Heart left ventricle (tissue), 16 donors: ENCODE results near the gene FGFRL1. TPM values are rescaled to one million over a fixed set of nuclear protein-coding genes. Genes with fewer than 3 reads are reported as not detected.
"Not testable (repeated sequence)": the region's sequence is repeated elsewhere in the genome, so short reads cannot be mapped to it uniquely, and the experiment has no call there.

Experiments
- ATAC-seq, 4 donors: fragments of 200-7000 bp; cut with Tn5 transposase; one replicate each; pipeline ENCODE4 v1.9.1; 2020 to 2022; ENCODE audit warnings: moderate library complexity in 4 of 4, mild to moderate bottlenecking in 3 of 4, moderate number of reproducible peaks in 1 of 4
- DNase-seq, 5 donors: peaks; one replicate each; pipeline ENCODE4 v3.0.0-alpha.2; 2020
- H3K27ac ChIP-seq, 12 donors: fragments of 200-600 bp; sonication (generic) in 4 of 12; one replicate each; pipeline versions ENCODE4 v1.5.0 to v1.8.0; 2016 to 2022; ENCODE audit warnings: mild to moderate bottlenecking in 2 of 12
- H3K27me3 ChIP-seq, 9 donors: fragments of 200-600 bp; sonication (generic) in 2 of 9; one replicate each; pipeline versions ENCODE4 v1.5.1 to v1.8.0; 2016 to 2022; ENCODE audit warnings: mild to moderate bottlenecking in 3 of 9
- H3K36me3 ChIP-seq, 9 donors: fragments of 200-600 bp; sonication (generic) in 2 of 9; one replicate each; pipeline versions ENCODE4 v1.5.0 to v1.8.0; 2018 to 2022; ENCODE audit warnings: mild to moderate bottlenecking in 2 of 9
- H3K4me1 ChIP-seq, 12 donors: fragments of 200-600 bp; sonication (generic) in 4 of 12; one replicate each; pipeline versions ENCODE4 v1.5.0 to v1.8.0; 2016 to 2022; ENCODE audit warnings: mild to moderate bottlenecking in 3 of 12
- H3K4me3 ChIP-seq, 12 donors: fragments of 200-600 bp; sonication (generic) in 4 of 12; one replicate each; pipeline versions ENCODE4 v1.5.0 to v1.8.0; 2017 to 2022; ENCODE audit warnings: mild to moderate bottlenecking in 9 of 12, moderate library complexity in 4 of 12
- H3K9me3 ChIP-seq, 12 donors: fragments of 200-600 bp; sonication (generic) in 4 of 12; one replicate each; pipeline versions ENCODE4 v1.5.0 to v1.8.0; 2016 to 2022; ENCODE audit warnings: mild to moderate bottlenecking in 1 of 12
- CTCF ChIP-seq, 12 donors: fragments of 200-600 bp; sonication (generic) in 4 of 12; IDR thresholded peaks; one replicate each; pipeline versions ENCODE4 v1.5.0 to v1.8.0; 2018 to 2022; ENCODE audit warnings: antibody characterized with exemption in 12 of 12, mild to moderate bottlenecking in 5 of 12
- POLR2A ChIP-seq, 2 donors: fragments of 450-650 bp; IDR thresholded peaks; one replicate each; pipeline ENCODE4 v1.6.1; 2017; ENCODE audit warnings: antibody characterized with exemption in 2 of 2, mild to moderate bottlenecking in 2 of 2, moderate library complexity in 2 of 2
- WGBS, 4 donors: extraction: QIAGEN DNeasy Blood & Tissue Kit in 2 of 4; methylation state at CpG; one replicate each; pipeline versions ENCODE4 v1.1.5 to v1.1.7; 2013 to 2018; 5-methylcytosine and 5-hydroxymethylcytosine counted together
- intact Hi-C, 10 donors: fragments of 100-400 bp; cut with DNase I; formaldehyde crosslinking; loops; one replicate each; pipeline versions ENCODE4 v1.11.1 to v1.14.2; 2022
- polyA plus RNA-seq, 2 donors: library from polyadenylated mRNA; stranded (reverse); fragments of 200-250 nt; gene quantifications; one replicate each; pipeline ENCODE4 v1.2.3, GENCODE V29; 2013
- total RNA-seq, 9 donors: library from RNA; depleted of rRNA in 2 of 9; stranded (reverse); fragments of >200 nt in 2 of 9; fragmentation: NEBNext Ultra II Directional in 3 of 9; extraction: Animal tissue kit (Norgen Biotek cat#: 25700) in 3 of 9; gene quantifications; one replicate each; pipeline versions ENCODE4 v1.1.0 to v1.2.4, GENCODE V29; 2016 to 2023
- donor health status: ischemic (EF 13 %, LVEDD 7.1; RV severe dilation, severe dysfunction).
- donor health status: healthy with polysubstance abuse.
- donor health status: DM: no; HTN: yes; CAD: no.
- donor health status: DM: no; HTN: no; CAD: no.
- donor health status: ischemic (EF 25% LVEDD 6.9; RV normal size, moderate dysfunction).
- donor health status: ischemic (EF 25% LVEDD 5.7; RV mildly dilated, moderate dysfunction).
- donor health status: healthy.
- donor health status: DM: yes; HTN: yes; CAD: no.
- donor health status: ischemic (EF 35%, LVEDD 5.7; RV mildly dilated, moderate dysfunction).
- donor health status: nonischemic (EF 11% LVEDD 7.7; RV severe dilation, severe dysfunction).
- donor health status: DM: yes; HTN: yes; CAD: no.
- donor health status: PGD.
- donor health status: ischemic (EF 29% LVEDD 5.4; RV normal size, mild dysfunction).
- donor health status: nonischemic (EF 23%, LVEDD 6.1; RV moderate dilation, normal function).

The FGFRL1 gene
- total and polyA plus RNA-seq, 11 donors: 23.6 to 90.7 (median 30.6) TPM

DNA sequence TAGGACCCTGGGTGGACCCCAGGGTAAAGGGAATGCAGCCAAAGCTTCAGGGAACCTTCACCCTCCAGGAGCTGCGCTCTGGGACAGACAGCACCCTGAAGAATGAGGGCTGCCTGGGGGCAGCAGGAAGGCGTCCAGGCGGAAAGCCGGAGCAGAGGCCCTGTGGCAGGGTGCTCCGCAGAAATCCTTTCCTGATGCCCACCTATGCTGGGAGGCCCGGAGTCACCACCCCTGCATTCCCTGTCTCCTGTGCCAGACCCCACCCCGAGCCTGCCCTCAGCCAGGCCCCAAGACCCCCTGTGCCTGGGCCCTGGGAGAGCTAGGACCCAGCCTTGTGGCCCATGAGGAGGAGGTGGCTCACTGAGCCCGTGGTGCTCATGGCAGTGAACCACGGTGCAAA lies 36.8 kb upstream of the FGFRL1 start:
- H3K4me1 ChIP-seq: peaks cover 8 to 42% (median 19%) of the 10 kb centered on the region in 12 donors
- DNase-seq: peak in 1 of 5 donors; percentile 16
- H3K27me3 ChIP-seq: no peaks in the 10 kb centered on the region
- no peaks in the 10 kb centered on the region for H3K9me3 ChIP-seq
- no peak for TF ChIP-seq POLR2A (IDR thresholded peaks at IDR 0.05)
- TF ChIP-seq CTCF (IDR thresholded peaks at IDR 0.05): no peak
- intact Hi-C loops: loop anchor here in 1 of 10 donors (5.0 kb wide), 1 partner anchor 42 kb away; the partner anchor contains the start of genes GAK and TMEM175
- WGBS, 4 donors: 85 to 95% (median 90%) methylated on average over 2 to 9 of the region's 9 CpGs
- H3K27ac ChIP-seq: no peak overlapping the region
- no peak for ATAC-seq
- no peak overlapping the region for H3K4me3 ChIP-seq
- H3K36me3 ChIP-seq: no peaks in the 10 kb centered on the region

GRCh38 chr4:976016-976415 lies 35.4 kb upstream of the FGFRL1 start:
- DNase-seq, H3K9me3 ChIP-seq, H3K4me3 ChIP-seq, H3K27me3 ChIP-seq, intact Hi-C loops, H3K36me3 ChIP-seq, ATAC-seq, H3K27ac ChIP-seq: not testable (repeated sequence)
- WGBS, 4 donors: 95 to 99% (median 95%) methylated on average over 11 to 24 of the region's 25 CpGs
- H3K4me1 ChIP-seq: peaks cover 8 to 40% (median 18%) of the 10 kb centered on the region in 12 donors

DNA sequence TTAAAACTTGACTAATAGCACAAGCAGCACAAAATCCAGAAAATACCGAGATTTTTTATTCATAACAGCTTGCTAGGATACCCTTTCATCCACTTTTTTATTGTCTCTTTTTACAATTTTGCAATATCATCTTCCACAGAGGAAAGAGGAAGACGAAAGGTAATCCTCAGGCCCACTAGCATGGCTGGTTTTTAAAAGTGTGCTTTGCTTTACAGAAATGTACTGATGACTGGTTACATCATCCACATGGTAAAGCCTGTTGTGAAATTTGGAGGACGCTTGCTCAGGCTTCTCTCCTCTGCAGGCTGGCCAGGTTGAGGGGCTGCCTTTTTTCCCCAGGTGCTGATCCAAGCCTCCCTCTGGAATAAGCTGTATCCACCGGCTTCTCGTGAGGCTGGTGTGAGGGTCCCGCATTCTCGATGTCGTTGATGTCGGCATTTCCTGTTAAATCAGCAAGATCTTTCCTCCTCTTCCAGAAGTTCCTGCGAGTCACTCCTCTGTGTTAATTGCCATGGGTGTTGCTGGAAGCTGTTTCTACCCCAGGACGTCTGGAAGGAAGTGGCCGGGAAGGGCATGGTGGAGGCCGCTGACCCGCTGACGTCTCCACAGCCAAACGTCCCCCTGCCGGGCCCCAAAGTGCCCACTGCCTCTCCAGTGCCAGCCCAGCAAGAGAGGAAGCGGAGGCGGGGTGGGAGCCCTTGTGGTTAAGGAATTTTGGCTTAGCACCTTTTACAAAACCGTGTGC lies 32.3 kb upstream of the FGFRL1 start:
- Histone ChIP-seq H3K4me1 (peaks cover 0 to 17% (median 0%) of the 10 kb centered on the region in 12 donors), H3K36me3 (no peaks in the 10 kb centered on the region), H3K27me3 (no peaks in the 10 kb centered on the region), H3K27ac (peak overlapping the region in 1 of 12 donors; percentile 46), H3K4me3 (peak overlapping the region in 1 of 12 donors; percentile 2), H3K9me3 (no peaks in the 10 kb centered on the region)
- 45 to 52% (median 49%) methylated on average over 19 to 20 of the region's 20 CpGs for WGBS, 4 donors
- ATAC-seq: no peak
- TF ChIP-seq POLR2A (IDR thresholded peaks at IDR 0.05) (no peak), CTCF (IDR thresholded peaks at IDR 0.05) (no peak)
- intact Hi-C loops: no loop called here
- no peak for DNase-seq

GRCh38 chr4:982291-982690 lies 29.1 kb upstream of the FGFRL1 start:
- intact Hi-C loops: loop anchor here in 3 of 10 donors (10.0 kb wide), 2 partner anchors 197 to 237 kb away; no protein-coding TSS in a partner anchor
- no peaks in the 10 kb centered on the region for H3K9me3 ChIP-seq
- TF ChIP-seq CTCF (IDR thresholded peaks at IDR 0.05) (no peak), POLR2A (IDR thresholded peaks at IDR 0.05) (no peak)
- no peak overlapping the region for H3K27ac ChIP-seq
- WGBS, 4 donors: 88 to 94% (median 92%) methylated on average over 17 of the region's 17 CpGs
- ATAC-seq (no peak), DNase-seq (no peak)
- H3K27me3 ChIP-seq: no peaks in the 10 kb centered on the region
- H3K4me1 ChIP-seq: peaks cover 0 to 37% (median 12%) of the 10 kb centered on the region in 12 donors
- H3K36me3 ChIP-seq: no peaks in the 10 kb centered on the region
- no peak overlapping the region for H3K4me3 ChIP-seq
